Measurements from ENCODE around the gene PLEKHG2. TPM values are rescaled to one million over a fixed set of nuclear protein-coding genes. Genes with fewer than 3 reads are reported as not detected.

PLEKHG2 gene
- total and polyA plus RNA-seq, 9 of the 15 experiments (the other 6 are each of a cell fraction or from before 2014, with no cell fraction given), result 0.98 to 45.7 (median 9.8) TPM

- TF ChIP-seq RB1 (IDR thresholded peaks at IDR 0.05; ENCODE audit: low read depth), result peak; percentile 51; the same call in 1 of the 2 replicates
- no peak for TF ChIP-seq CEBPG (CRISPR knock-in tag; IDR thresholded peaks at IDR 0.05)
- TF ChIP-seq CEBPG (tag; conservative IDR thresholded peaks at IDR 0.05 in 1 of 2, IDR thresholded peaks at IDR 0.05 in 1 of 2), result no peak
- TF ChIP-seq ZNF407 (IDR thresholded peaks at IDR 0.05; ENCODE audit: low read depth), result no peak
- TF ChIP-seq FOXJ2 (tag; IDR thresholded peaks at IDR 0.05), result peak; percentile 99
- no peak for TF ChIP-seq HEY1 (CRISPR knock-in tag; IDR thresholded peaks at IDR 0.05; ENCODE audit: borderline replicate concordance)
- peak; percentile 32 for TF ChIP-seq KDM5B (IDR thresholded peaks at IDR 0.05; ENCODE audit: insufficient replicate concordance, low read depth, low read length)
- 0 out of 6 replicates have a peak, but pooled peaks of 1 of the 3 experiments have one; percentile 29 for TF ChIP-seq ZBTB11 (CRISPR knock-in tag; IDR thresholded peaks at IDR 0.05)
- TF ChIP-seq ZEB2 (IDR thresholded peaks at IDR 0.05), result no peak
- TF ChIP-seq DPF2 (IDR thresholded peaks at IDR 0.05), result peak; percentile 80; the same call in 1 of the 2 replicates
- peak; percentile 88 for TF ChIP-seq NFE2 (IDR thresholded peaks at IDR 0.05; ENCODE audit: low read depth)
- TF ChIP-seq, protein P1, sequence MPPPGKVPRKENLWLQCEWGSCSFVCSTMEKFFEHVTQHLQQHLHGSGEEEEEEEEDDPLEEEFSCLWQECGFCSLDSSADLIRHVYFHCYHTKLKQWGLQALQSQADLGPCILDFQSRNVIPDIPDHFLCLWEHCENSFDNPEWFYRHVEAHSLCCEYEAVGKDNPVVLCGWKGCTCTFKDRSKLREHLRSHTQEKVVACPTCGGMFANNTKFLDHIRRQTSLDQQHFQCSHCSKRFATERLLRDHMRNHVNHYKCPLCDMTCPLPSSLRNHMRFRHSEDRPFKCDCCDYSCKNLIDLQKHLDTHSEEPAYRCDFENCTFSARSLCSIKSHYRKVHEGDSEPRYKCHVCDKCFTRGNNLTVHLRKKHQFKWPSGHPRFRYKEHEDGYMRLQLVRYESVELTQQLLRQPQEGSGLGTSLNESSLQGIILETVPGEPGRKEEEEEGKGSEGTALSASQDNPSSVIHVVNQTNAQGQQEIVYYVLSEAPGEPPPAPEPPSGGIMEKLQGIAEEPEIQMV (tag; conservative IDR thresholded peaks at IDR 0.05; ENCODE audit: low read depth), result no peak
- peak; percentile 91 for TF ChIP-seq TAF9B (IDR thresholded peaks at IDR 0.05; ENCODE audit: partially characterized antibody)
These were observed 8.8 kb upstream of the PLEKHG2 start (continued) for GRCh38 chr19:39403331-39404312.
